HCT116 (cell line): ENCODE data around the gene TCF12. TPM values are rescaled to one million over a fixed set of nuclear protein-coding genes. Genes with fewer than 3 reads are reported as not detected.

ENCODE experiments used
- ATAC-seq: fragments of 200-7000 bp; cut with Tn5 transposase; 2 replicates; pipeline ENCODE4 v1.9.1; 2020; ENCODE audit warnings: mild to moderate bottlenecking, moderate library complexity
- BruUV-seq: library from RNA; stranded (reverse); fragments of 400-500 nt; replicated peaks from 2 replicates; lab custom pipeline; 2021; lab: Mats Ljungman, UMichigan
- CTCF ChIA-PET: fragments of 300-600 bp; sonication (Branson Sonifier 250); formaldehyde crosslinking; loops from one replicate; lab custom pipeline; 2021; ENCODE audit warnings: antibody characterized with exemption; lab: Charles Lee
- POLR2A ChIA-PET: fragments of 300-600, 350-600 bp; sonication (Branson Sonifier 250); formaldehyde crosslinking; loops from one replicate; lab custom pipeline; 2021; ENCODE audit warnings: antibody characterized with exemption; lab: Charles Lee
- RAD21 ChIA-PET, 2 experiments: fragments of 300-600 bp; sonication (Branson Sonifier 250); formaldehyde crosslinking; loops; one replicate each; lab custom pipeline; 2023; ENCODE audit warnings: low total read pairs in 2 of 2; ENCODE audit not compliant: uncharacterized antibody in 2 of 2, unreplicated experiment in 2 of 2, low non-redundant PET in 1 of 2; lab: Charles Lee
- DNase-seq: peaks from one replicate; pipeline ENCODE4 v3.0.0-alpha.2; 2010; ENCODE audit warnings: low read depth, low spot score
- H2AFZ ChIP-seq: fragments of 200-600 bp; shearing (Covaris generic), sonication (generic); 2 replicates; pipeline ENCODE4 v1.6.1; 2017; ENCODE audit warnings: low read depth, mixed run types, mixed read lengths, antibody characterized with exemption, low read length; ENCODE audit not compliant: poor library complexity, severe bottlenecking
- H3K27ac ChIP-seq: 2 replicates; pipeline ENCODE4 v1.5.1; 2012; ENCODE audit warnings: low read depth, low read length
- H3K27me3 ChIP-seq: fragments of 200-600 bp; sonication (generic); 2 replicates; pipeline ENCODE4 v1.6.1; 2016; ENCODE audit warnings: mixed run types, low read length, mixed read lengths; ENCODE audit not compliant: insufficient read depth
- H3K36me3 ChIP-seq, 2 experiments: fragments of 200-500 bp in 1 of 2; fragments of 200-600 bp in 1 of 2; sonication (Bioruptor generic) in 1 of 2; sonication (generic) in 1 of 2; 2 replicates each; pipeline versions ENCODE4 v1.5.1 to v1.6.1; 2014 to 2016; ENCODE audit warnings: low read length in 2 of 2, inconsistent platforms in 1 of 2, mixed read lengths in 1 of 2, mixed run types in 1 of 2; ENCODE audit not compliant: insufficient read depth in 2 of 2, control insufficient read depth in 1 of 2
- H3K4me1 ChIP-seq, 2 experiments: fragments of 200-600 bp in 1 of 2; sonication (generic) in 1 of 2; 2 replicates each; pipeline versions ENCODE4 v1.5.1 to v1.6.1; 2012 to 2017; ENCODE audit warnings: low read length in 2 of 2, inconsistent platforms in 1 of 2, mild to moderate bottlenecking in 1 of 2, mixed read lengths in 1 of 2, mixed run types in 1 of 2, moderate library complexity in 1 of 2; ENCODE audit not compliant: insufficient read depth in 2 of 2, control insufficient read depth in 1 of 2
- H3K4me2 ChIP-seq: fragments of 200-600 bp; sonication (generic); 2 replicates; pipeline ENCODE4 v1.6.1; 2017; ENCODE audit warnings: mixed run types, low read length, mixed read lengths
- H3K4me3 ChIP-seq, 2 experiments: fragments of 200-600 bp in 1 of 2; sonication (generic) in 1 of 2; replicated peaks in 1 of 2; 2 replicates each; pipeline ENCODE4 v1.5.1; 2011 to 2016; ENCODE audit warnings: low read length in 2 of 2, control low read depth in 1 of 2, low read depth in 1 of 2, mild to moderate bottlenecking in 1 of 2, mixed read lengths in 1 of 2, mixed run types in 1 of 2
- H3K79me2 ChIP-seq: fragments of 200-600 bp; sonication (generic); 2 replicates; pipeline ENCODE4 v1.6.1; 2017; ENCODE audit warnings: mild to moderate bottlenecking, mixed run types, low read length, moderate library complexity, mixed read lengths; ENCODE audit not compliant: insufficient read depth
- H3K9ac ChIP-seq: fragments of 200-600 bp; sonication (generic); 2 replicates; pipeline ENCODE4 v1.6.1; 2016; ENCODE audit warnings: low read length, mixed read lengths
- H3K9me2 ChIP-seq: fragments of 200-600 bp; sonication (generic), shearing (Covaris generic); 2 replicates; pipeline ENCODE4 v1.6.1; 2017; ENCODE audit warnings: mixed run types, mild to moderate bottlenecking, moderate library complexity; ENCODE audit not compliant: insufficient read depth
- H3K9me3 ChIP-seq, 2 experiments: fragments of 200-500 bp in 1 of 2; fragments of 200-600 bp in 1 of 2; sonication (Bioruptor generic) in 1 of 2; sonication (generic) in 1 of 2; 2 replicates each; pipeline ENCODE4 v1.6.1; 2014 to 2017; ENCODE audit warnings: low read length in 2 of 2, mixed read lengths in 2 of 2, inconsistent platforms in 1 of 2, low read depth in 1 of 2, mild to moderate bottlenecking in 1 of 2, mixed run types in 1 of 2, moderate library complexity in 1 of 2; ENCODE audit not compliant: control insufficient read depth in 1 of 2, insufficient read depth in 1 of 2
- H4K20me1 ChIP-seq: fragments of 200-600 bp; sonication (generic), shearing (Covaris generic); 2 replicates; pipeline ENCODE4 v1.6.1; 2017; ENCODE audit warnings: mixed run types, mild to moderate bottlenecking, moderate library complexity; ENCODE audit not compliant: insufficient read depth
- CBX3 ChIP-seq: IDR thresholded peaks from 2 replicates; pipeline ENCODE4 v1.6.1; 2012; ENCODE audit warnings: low read depth
- CEBPB ChIP-seq: IDR thresholded peaks from 2 replicates; pipeline ENCODE4 v1.6.1; 2012; ENCODE audit warnings: low read depth
- EGR1 ChIP-seq: IDR thresholded peaks from 2 replicates; pipeline ENCODE4 v1.6.1; 2012; ENCODE audit warnings: low read depth
- EZH2 ChIP-seq: fragments of 200-600 bp; sonication (generic); IDR thresholded peaks from 2 replicates; pipeline ENCODE4 v1.6.1; 2017; ENCODE audit warnings: antibody characterized with exemption, mixed run types
- JUND ChIP-seq: IDR thresholded peaks from 2 replicates; pipeline ENCODE4 v1.6.1; 2012
- POLR2A ChIP-seq: IDR thresholded peaks from 2 replicates; pipeline ENCODE4 v1.7.0; 2011; ENCODE audit warnings: borderline replicate concordance; ENCODE audit not compliant: insufficient read depth, insufficient read length; ENCODE audit errors: extremely low read depth
- POLR2AphosphoS5 ChIP-seq: IDR thresholded peaks from 2 replicates; pipeline ENCODE4 v1.6.1; 2011; ENCODE audit warnings: mild to moderate bottlenecking, low read depth, low read length, moderate library complexity
- TCF7L2 ChIP-seq: IDR thresholded peaks from 2 replicates; pipeline ENCODE4 v1.7.0; 2011; ENCODE audit warnings: borderline replicate concordance, inconsistent platforms; ENCODE audit not compliant: insufficient read depth, insufficient read length; ENCODE audit errors: extremely low read depth
- ZFX ChIP-seq: fragments of 450-650 bp; IDR thresholded peaks from 2 replicates; pipeline ENCODE4 v1.6.1; 2017
- ZNF274 ChIP-seq: fragments of 200-500 bp; sonication (Bioruptor generic); IDR thresholded peaks from 2 replicates; pipeline ENCODE4 v1.6.1; 2014; ENCODE audit warnings: mild to moderate bottlenecking, low read depth, low read length, inconsistent platforms
- intact Hi-C: fragments of 100-400 bp; cut with micrococcal nuclease; formaldehyde crosslinking; loops from 2 replicates; pipeline ENCODE4 v1.10.0; 2022
- total RNA-seq: library from RNA; stranded (reverse); gene quantifications from one replicate; pipeline ENCODE4 v1.2.1, GENCODE V29; 2021; ENCODE audit not compliant: unreplicated experiment

TCF12 gene
- total RNA-seq, 1 experiment from 2014 or later = 71.6 TPM

DNA sequence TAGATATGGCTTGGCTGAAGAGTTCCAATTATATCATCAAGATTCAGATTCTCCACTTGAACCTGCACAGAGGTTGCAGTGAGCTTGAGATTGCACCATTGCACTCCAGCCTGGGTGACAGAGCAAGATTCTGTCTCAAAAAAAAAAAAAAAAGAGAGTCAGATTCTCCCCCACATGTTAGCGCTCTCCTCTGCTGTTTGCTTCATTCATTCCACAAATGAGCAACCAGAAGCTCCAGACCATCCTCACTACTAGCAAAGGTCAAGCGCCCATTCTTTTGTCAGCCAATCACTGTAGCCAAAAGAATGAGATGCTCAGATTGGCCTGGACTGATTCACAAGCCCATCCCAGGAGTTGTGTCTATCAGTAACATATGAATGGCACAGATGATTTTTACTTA lies 28.4 kb upstream of the TCF12 start:
- no peak for TF ChIP-seq TCF7L2
- TF ChIP-seq POLR2AphosphoS5 = no peak
- no peak for TF ChIP-seq POLR2A
- no peak for TF ChIP-seq ZFX
- TF ChIP-seq EZH2 = no peak
- no peak for TF ChIP-seq CBX3
- no peak for TF ChIP-seq ZNF274
- TF ChIP-seq CEBPB = no peak

DNA sequence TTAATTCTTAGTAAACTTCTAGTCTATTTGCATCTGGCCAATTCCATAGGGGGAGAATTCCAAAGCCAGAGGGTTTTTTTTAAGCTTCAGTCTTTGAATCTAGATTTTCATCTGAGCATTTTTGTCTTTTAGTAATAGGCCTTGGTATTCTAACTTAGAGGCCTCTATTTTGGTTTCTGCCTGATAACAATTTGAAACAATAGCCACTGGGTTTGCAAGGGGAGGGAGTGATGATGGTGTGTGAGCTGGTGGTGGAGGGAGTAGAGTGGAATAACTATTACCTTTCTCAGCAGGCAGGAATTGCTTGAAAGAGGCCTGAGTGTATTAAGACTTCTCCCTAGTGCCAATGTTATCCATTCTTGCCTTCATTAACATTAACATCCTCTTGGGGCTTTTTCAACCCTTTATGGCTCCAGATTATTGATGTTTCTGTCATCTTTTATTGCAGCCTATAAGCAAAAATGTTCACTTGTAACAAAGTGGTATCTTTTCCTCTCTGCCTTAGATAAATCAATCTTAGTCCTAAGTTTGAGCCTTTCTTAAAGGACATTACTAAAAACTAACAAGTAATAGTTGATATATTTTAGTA lies 26.5 kb upstream of the TCF12 start:
- BruUV-seq = no TSS peak
- no peak overlapping the region for H3K4me2 ChIP-seq
- H3K9me2 ChIP-seq = no peaks in the 10 kb centered on the region
- H3K27me3 ChIP-seq = no peaks in the 10 kb centered on the region
- peaks cover 9 to 12% of the 10 kb centered on the region in 2 experiments for H3K4me1 ChIP-seq
- no peak overlapping the region for H3K4me3 ChIP-seq
- ChIA-PET CTCF (no interaction called here), POLR2A (interaction anchor here (0.6 kb wide), 1 partner anchor 330 kb away, joined by 3 read pairs; no protein-coding TSS in a partner anchor), RAD21 (no interaction called here)
- no peak overlapping the region for H3K27ac ChIP-seq
- intact Hi-C loops = no loop called here
- TF ChIP-seq JUND (no peak), ZFX (no peak), EGR1 (no peak)
- DNase-seq (no peak), ATAC-seq (no peak)
- no peaks in the 10 kb centered on the region for H3K79me2 ChIP-seq
- no peaks in the 10 kb centered on the region for H4K20me1 ChIP-seq
- no peaks in the 10 kb centered on the region for H3K36me3 ChIP-seq
- no peak overlapping the region for H2AFZ ChIP-seq
- no peaks in the 10 kb centered on the region for H3K9me3 ChIP-seq
- no peak overlapping the region for H3K9ac ChIP-seq

More for the DNA sequence above, 28.4 kb upstream of the TCF12 start:
- H3K9me2 ChIP-seq = no peaks in the 10 kb centered on the region
- ChIA-PET POLR2A (no interaction called here), CTCF (no interaction called here), RAD21 (no interaction called here)
- no peak overlapping the region for H3K9ac ChIP-seq
- no peak for ATAC-seq
- H3K36me3 ChIP-seq = no peaks in the 10 kb centered on the region
- H4K20me1 ChIP-seq = no peaks in the 10 kb centered on the region
- intact Hi-C loops = no loop called here
- BruUV-seq = no TSS peak
- H3K27me3 ChIP-seq = no peaks in the 10 kb centered on the region
- DNase-seq = no peak
- H3K4me1 ChIP-seq = peaks cover 16 to 17% of the 10 kb centered on the region in 2 experiments
- no peaks in the 10 kb centered on the region for H3K9me3 ChIP-seq
- no peak overlapping the region for H3K4me2 ChIP-seq
- H3K79me2 ChIP-seq = no peaks in the 10 kb centered on the region
- no peak overlapping the region for H3K4me3 ChIP-seq
- H2AFZ ChIP-seq = no peak overlapping the region
- no peak overlapping the region for H3K27ac ChIP-seq
